ENCODE measurements around the gene LBHD2. TPM values are rescaled to one million over a fixed set of nuclear protein-coding genes. Genes with fewer than 3 reads are reported as not detected.

LBHD2 gene
- total and polyA plus RNA-seq, 2 of the 8 experiments (the other 6 are each of a cell fraction or from before 2014, with no cell fraction given), result not detected

GRCh38 chr14:103124501-103125001, 40.5 kb downstream of the LBHD2 start (continued):
- TF ChIP-seq, protein P1, sequence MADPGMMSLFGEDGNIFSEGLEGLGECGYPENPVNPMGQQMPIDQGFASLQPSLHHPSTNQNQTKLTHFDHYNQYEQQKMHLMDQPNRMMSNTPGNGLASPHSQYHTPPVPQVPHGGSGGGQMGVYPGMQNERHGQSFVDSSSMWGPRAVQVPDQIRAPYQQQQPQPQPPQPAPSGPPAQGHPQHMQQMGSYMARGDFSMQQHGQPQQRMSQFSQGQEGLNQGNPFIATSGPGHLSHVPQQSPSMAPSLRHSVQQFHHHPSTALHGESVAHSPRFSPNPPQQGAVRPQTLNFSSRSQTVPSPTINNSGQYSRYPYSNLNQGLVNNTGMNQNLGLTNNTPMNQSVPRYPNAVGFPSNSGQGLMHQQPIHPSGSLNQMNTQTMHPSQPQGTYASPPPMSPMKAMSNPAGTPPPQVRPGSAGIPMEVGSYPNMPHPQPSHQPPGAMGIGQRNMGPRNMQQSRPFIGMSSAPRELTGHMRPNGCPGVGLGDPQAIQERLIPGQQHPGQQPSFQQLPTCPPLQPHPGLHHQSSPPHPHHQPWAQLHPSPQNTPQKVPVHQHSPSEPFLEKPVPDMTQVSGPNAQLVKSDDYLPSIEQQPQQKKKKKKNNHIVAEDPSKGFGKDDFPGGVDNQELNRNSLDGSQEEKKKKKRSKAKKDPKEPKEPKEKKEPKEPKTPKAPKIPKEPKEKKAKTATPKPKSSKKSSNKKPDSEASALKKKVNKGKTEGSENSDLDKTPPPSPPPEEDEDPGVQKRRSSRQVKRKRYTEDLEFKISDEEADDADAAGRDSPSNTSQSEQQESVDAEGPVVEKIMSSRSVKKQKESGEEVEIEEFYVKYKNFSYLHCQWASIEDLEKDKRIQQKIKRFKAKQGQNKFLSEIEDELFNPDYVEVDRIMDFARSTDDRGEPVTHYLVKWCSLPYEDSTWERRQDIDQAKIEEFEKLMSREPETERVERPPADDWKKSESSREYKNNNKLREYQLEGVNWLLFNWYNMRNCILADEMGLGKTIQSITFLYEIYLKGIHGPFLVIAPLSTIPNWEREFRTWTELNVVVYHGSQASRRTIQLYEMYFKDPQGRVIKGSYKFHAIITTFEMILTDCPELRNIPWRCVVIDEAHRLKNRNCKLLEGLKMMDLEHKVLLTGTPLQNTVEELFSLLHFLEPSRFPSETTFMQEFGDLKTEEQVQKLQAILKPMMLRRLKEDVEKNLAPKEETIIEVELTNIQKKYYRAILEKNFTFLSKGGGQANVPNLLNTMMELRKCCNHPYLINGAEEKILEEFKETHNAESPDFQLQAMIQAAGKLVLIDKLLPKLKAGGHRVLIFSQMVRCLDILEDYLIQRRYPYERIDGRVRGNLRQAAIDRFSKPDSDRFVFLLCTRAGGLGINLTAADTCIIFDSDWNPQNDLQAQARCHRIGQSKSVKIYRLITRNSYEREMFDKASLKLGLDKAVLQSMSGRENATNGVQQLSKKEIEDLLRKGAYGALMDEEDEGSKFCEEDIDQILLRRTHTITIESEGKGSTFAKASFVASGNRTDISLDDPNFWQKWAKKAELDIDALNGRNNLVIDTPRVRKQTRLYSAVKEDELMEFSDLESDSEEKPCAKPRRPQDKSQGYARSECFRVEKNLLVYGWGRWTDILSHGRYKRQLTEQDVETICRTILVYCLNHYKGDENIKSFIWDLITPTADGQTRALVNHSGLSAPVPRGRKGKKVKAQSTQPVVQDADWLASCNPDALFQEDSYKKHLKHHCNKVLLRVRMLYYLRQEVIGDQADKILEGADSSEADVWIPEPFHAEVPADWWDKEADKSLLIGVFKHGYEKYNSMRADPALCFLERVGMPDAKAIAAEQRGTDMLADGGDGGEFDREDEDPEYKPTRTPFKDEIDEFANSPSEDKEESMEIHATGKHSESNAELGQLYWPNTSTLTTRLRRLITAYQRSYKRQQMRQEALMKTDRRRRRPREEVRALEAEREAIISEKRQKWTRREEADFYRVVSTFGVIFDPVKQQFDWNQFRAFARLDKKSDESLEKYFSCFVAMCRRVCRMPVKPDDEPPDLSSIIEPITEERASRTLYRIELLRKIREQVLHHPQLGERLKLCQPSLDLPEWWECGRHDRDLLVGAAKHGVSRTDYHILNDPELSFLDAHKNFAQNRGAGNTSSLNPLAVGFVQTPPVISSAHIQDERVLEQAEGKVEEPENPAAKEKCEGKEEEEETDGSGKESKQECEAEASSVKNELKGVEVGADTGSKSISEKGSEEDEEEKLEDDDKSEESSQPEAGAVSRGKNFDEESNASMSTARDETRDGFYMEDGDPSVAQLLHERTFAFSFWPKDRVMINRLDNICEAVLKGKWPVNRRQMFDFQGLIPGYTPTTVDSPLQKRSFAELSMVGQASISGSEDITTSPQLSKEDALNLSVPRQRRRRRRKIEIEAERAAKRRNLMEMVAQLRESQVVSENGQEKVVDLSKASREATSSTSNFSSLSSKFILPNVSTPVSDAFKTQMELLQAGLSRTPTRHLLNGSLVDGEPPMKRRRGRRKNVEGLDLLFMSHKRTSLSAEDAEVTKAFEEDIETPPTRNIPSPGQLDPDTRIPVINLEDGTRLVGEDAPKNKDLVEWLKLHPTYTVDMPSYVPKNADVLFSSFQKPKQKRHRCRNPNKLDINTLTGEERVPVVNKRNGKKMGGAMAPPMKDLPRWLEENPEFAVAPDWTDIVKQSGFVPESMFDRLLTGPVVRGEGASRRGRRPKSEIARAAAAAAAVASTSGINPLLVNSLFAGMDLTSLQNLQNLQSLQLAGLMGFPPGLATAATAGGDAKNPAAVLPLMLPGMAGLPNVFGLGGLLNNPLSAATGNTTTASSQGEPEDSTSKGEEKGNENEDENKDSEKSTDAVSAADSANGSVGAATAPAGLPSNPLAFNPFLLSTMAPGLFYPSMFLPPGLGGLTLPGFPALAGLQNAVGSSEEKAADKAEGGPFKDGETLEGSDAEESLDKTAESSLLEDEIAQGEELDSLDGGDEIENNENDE (IDR thresholded peaks at IDR 0.05; ENCODE audit: insufficient replicate concordance, low read length), result no peak
- no peak for TF ChIP-seq ATF3 (IDR thresholded peaks at IDR 0.05; ENCODE audit: insufficient read depth, low read depth, low read length)
- no peak for TF ChIP-seq KDM1A (IDR thresholded peaks at IDR 0.05; ENCODE audit: borderline replicate concordance, low read length)
- no peak for TF ChIP-seq SAP30 (IDR thresholded peaks at IDR 0.05; ENCODE audit: insufficient read depth, insufficient replicate concordance, low read length)
- TF ChIP-seq JUND (IDR thresholded peaks at IDR 0.05; ENCODE audit: low read length), result no peak
